ENCODE measurements around the gene GGCX. TPM values are rescaled to one million over a fixed set of nuclear protein-coding genes. Genes with fewer than 3 reads are reported as not detected.

The GGCX gene
- total and polyA plus RNA-seq, 2 donors (not counting 3 experiments of a cell fraction or from before 2014, with no cell fraction given) = 48.0 to 62.7 TPM

DNA sequence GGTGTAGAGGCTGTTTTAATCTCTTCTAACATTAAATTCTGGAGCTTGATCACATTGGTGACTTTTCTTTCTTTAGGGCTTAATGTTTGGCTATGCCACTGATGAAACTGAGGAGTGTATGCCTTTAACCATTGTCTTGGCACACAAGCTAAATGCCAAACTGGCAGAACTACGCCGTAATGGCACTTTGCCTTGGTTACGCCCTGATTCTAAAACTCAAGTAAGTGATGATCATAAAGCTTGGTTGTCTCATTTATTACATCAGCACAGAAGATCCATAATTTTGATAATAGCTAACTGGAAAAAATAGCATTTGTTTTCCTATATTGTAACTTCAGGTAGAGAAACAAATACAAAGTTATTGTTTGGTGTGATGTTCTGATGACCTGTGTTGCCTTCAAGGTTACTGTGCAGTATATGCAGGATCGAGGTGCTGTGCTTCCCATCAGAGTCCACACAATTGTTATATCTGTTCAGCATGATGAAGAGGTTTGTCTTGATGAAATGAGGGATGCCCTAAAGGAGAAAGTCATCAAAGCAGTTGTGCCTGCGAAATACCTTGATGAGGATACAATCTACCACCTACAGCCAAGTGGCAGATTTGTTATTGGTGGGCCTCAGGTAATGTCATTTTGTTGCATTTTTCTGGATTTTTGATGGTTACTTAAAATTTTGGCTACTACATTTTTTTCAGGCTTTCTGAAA, 19.4 kb downstream of the GGCX start:
- Histone ChIP-seq H3K4me2 (ENCODE audit: insufficient read depth, low read length) (peak overlapping the region; percentile 97), H3K4me1 (ENCODE audit: control insufficient read depth, extremely low read depth, insufficient read depth, low read length) (peaks cover 37% of the 10 kb centered on the region), H3K4me3 (replicated peaks in 1 of 3; ENCODE audit: insufficient read depth in 1 of 3, low read depth in 1 of 3, low read length in 3 of 3) (peak overlapping the region in 1 of 3 experiments; percentile 96), H4K20me1 (replicated peaks; ENCODE audit: control insufficient read depth, extremely low read depth, insufficient read depth, low read length) (peaks cover 4% of the 10 kb centered on the region), H3K27me3 (ENCODE audit: control insufficient read depth in 2 of 2, insufficient read depth in 2 of 2, low read length in 2 of 2) (no peaks in the 10 kb centered on the region), H3K27ac (ENCODE audit: insufficient read depth, low read depth, low read length) (no peak overlapping the region), H3K9me1 (replicated peaks; ENCODE audit: control insufficient read depth, extremely low read depth, insufficient read depth, low read length) (no peaks in the 10 kb centered on the region), H3K79me2 (ENCODE audit: control insufficient read depth, insufficient read depth, low read length) (peaks cover 51% of the 10 kb centered on the region), H2AFZ (ENCODE audit: low read depth, low read length) (no peak overlapping the region), H3K9ac (replicated peaks; ENCODE audit: extremely low read depth, insufficient read depth, low read length) (no peak overlapping the region), H3K36me3 (ENCODE audit: control insufficient read depth in 2 of 2, extremely low read depth in 1 of 2, insufficient read depth in 2 of 2, low read length in 2 of 2) (peaks cover 25 to 35% of the 10 kb centered on the region in 2 experiments), H3K9me3 (replicated peaks; ENCODE audit: control insufficient read depth, insufficient read depth, low read length) (no peaks in the 10 kb centered on the region)
- DNase-seq (ENCODE audit: low read depth, low spot score) = no peak
- ChIA-PET CTCF (interaction anchor here (1.6 to 5.1 kb wide), 3 partner anchors 10 to 188 kb away, joined by 3 to 63 read pairs (median 33); partner anchors contain the start of genes ELMOD3, RETSAT and SH2D6), POLR2A (interaction anchor here (4.5 kb wide), 1 partner anchor 8 kb away, joined by 73 read pairs; no protein-coding TSS in a partner anchor)
- TF ChIP-seq JUN (IDR thresholded peaks at IDR 0.05; ENCODE audit: borderline replicate concordance, insufficient read depth, insufficient read length, low read depth) = no peak
- TF ChIP-seq POLR2A (IDR thresholded peaks at IDR 0.05; ENCODE audit: low read depth, low read length) = no peak
- TF ChIP-seq POLR2AphosphoS5 (IDR thresholded peaks at IDR 0.05; ENCODE audit: insufficient read depth, low read depth, low read length) = no peak
- TF ChIP-seq, protein P1, sequence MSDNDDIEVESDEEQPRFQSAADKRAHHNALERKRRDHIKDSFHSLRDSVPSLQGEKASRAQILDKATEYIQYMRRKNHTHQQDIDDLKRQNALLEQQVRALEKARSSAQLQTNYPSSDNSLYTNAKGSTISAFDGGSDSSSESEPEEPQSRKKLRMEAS (IDR thresholded peaks at IDR 0.05; ENCODE audit: insufficient read depth, insufficient read length) = no peak
- no peak for TF ChIP-seq EZH2 (IDR thresholded peaks at IDR 0.05; ENCODE audit: borderline replicate concordance, low read depth, low read length, severe bottlenecking)
- TF ChIP-seq FOS (IDR thresholded peaks at IDR 0.05; ENCODE audit: borderline replicate concordance, insufficient read depth, low read length) = no peak
- no TSS peak for BruUV-seq (replicated peaks)
- dilution Hi-C loops (cut with MboI; ENCODE audit: extremely low pct_ligation_motif_present, low sequenced_read_pairs) (no loop called here), intact Hi-C loops (cut with micrococcal nuclease) (no loop called here)
- no peak for FAIRE-seq

DNA sequence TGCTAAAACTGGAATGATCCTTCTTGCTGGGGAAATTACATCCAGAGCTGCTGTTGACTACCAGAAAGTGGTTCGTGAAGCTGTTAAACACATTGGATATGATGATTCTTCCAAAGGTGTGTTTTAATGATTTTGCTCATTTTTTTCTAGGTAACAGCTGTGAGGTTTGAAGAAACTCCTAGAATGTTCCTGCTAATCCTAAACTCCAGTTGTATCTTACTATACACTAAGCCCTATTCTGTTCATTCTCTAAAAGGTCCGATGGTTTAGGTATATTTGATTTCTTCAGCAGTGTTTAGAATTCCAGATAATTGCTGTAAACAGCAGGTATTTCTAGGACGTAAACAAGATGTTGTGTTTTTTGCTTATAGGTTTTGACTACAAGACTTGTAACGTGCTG, 20.0 kb downstream of the GGCX start:
- Histone ChIP-seq H3K4me3 (replicated peaks in 1 of 3; ENCODE audit: insufficient read depth in 1 of 3, low read depth in 1 of 3, low read length in 3 of 3) (peak overlapping the region; percentile 84 to 96 (median 84)), H2AFZ (ENCODE audit: low read depth, low read length) (no peak overlapping the region), H3K27me3 (ENCODE audit: control insufficient read depth in 2 of 2, insufficient read depth in 2 of 2, low read length in 2 of 2) (no peaks in the 10 kb centered on the region), H3K4me1 (ENCODE audit: control insufficient read depth, extremely low read depth, insufficient read depth, low read length) (peaks cover 42% of the 10 kb centered on the region), H4K20me1 (replicated peaks; ENCODE audit: control insufficient read depth, extremely low read depth, insufficient read depth, low read length) (peaks cover 4% of the 10 kb centered on the region), H3K9ac (replicated peaks; ENCODE audit: extremely low read depth, insufficient read depth, low read length) (peak overlapping the region; percentile 100), H3K36me3 (ENCODE audit: control insufficient read depth in 2 of 2, extremely low read depth in 1 of 2, insufficient read depth in 2 of 2, low read length in 2 of 2) (peaks cover 25 to 34% of the 10 kb centered on the region in 2 experiments), H3K4me2 (ENCODE audit: insufficient read depth, low read length) (peak overlapping the region; percentile 97), H3K9me1 (replicated peaks; ENCODE audit: control insufficient read depth, extremely low read depth, insufficient read depth, low read length) (no peaks in the 10 kb centered on the region), H3K79me2 (ENCODE audit: control insufficient read depth, insufficient read depth, low read length) (peaks cover 51% of the 10 kb centered on the region), H3K9me3 (replicated peaks; ENCODE audit: control insufficient read depth, insufficient read depth, low read length) (no peaks in the 10 kb centered on the region), H3K27ac (ENCODE audit: insufficient read depth, low read depth, low read length) (no peak overlapping the region)
- ChIA-PET CTCF (interaction anchor here (1.4 to 5.1 kb wide), 4 partner anchors 10 to 187 kb away, joined by 3 to 63 read pairs (median 19); partner anchors contain the start of genes ELMOD3, RETSAT and SH2D6), POLR2A (interaction anchor here (0.8 to 4.5 kb wide), 3 partner anchors 9 to 120 kb away, joined by 3 to 73 read pairs (median 3); no protein-coding TSS in a partner anchor)
- intact Hi-C loops (cut with micrococcal nuclease) (no loop called here), dilution Hi-C loops (cut with MboI; ENCODE audit: extremely low pct_ligation_motif_present, low sequenced_read_pairs) (no loop called here)
- TF ChIP-seq GATA2 (IDR thresholded peaks at IDR 0.05; ENCODE audit: insufficient read depth, insufficient read length, low read depth, low read length) (no peak), POLR2A (IDR thresholded peaks at IDR 0.05; ENCODE audit: low read depth, low read length) (no peak), MYC (IDR thresholded peaks at IDR 0.05; ENCODE audit: low read depth, low read length) (no peak), POLR2AphosphoS5 (IDR thresholded peaks at IDR 0.05; ENCODE audit: insufficient read depth, low read depth, low read length) (no peak), EZH2 (IDR thresholded peaks at IDR 0.05; ENCODE audit: borderline replicate concordance, low read depth, low read length, severe bottlenecking) (no peak), FOS (IDR thresholded peaks at IDR 0.05; ENCODE audit: borderline replicate concordance, insufficient read depth, low read length) (no peak), JUN (IDR thresholded peaks at IDR 0.05; ENCODE audit: borderline replicate concordance, insufficient read depth, insufficient read length, low read depth) (no peak)
- TF ChIP-seq, protein P1 (IDR thresholded peaks at IDR 0.05; ENCODE audit: insufficient read depth, insufficient read length) = no peak
- TF ChIP-seq, protein P2, sequence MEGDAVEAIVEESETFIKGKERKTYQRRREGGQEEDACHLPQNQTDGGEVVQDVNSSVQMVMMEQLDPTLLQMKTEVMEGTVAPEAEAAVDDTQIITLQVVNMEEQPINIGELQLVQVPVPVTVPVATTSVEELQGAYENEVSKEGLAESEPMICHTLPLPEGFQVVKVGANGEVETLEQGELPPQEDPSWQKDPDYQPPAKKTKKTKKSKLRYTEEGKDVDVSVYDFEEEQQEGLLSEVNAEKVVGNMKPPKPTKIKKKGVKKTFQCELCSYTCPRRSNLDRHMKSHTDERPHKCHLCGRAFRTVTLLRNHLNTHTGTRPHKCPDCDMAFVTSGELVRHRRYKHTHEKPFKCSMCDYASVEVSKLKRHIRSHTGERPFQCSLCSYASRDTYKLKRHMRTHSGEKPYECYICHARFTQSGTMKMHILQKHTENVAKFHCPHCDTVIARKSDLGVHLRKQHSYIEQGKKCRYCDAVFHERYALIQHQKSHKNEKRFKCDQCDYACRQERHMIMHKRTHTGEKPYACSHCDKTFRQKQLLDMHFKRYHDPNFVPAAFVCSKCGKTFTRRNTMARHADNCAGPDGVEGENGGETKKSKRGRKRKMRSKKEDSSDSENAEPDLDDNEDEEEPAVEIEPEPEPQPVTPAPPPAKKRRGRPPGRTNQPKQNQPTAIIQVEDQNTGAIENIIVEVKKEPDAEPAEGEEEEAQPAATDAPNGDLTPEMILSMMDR (IDR thresholded peaks at IDR 0.05; ENCODE audit: extremely low read depth in 1 of 2, insufficient read depth in 1 of 2, low read depth in 1 of 2, low read length in 2 of 2) = no peak
- DNase-seq (ENCODE audit: low read depth, low spot score) = no peak
- BruUV-seq (replicated peaks) = no TSS peak
- FAIRE-seq = no peak
